ENCODE data around the gene SCCPDH.
"Not testable (repeated sequence)": the region's sequence is repeated elsewhere in the genome, so short reads cannot be mapped to it uniquely, and the experiment has no call there.

DNA sequence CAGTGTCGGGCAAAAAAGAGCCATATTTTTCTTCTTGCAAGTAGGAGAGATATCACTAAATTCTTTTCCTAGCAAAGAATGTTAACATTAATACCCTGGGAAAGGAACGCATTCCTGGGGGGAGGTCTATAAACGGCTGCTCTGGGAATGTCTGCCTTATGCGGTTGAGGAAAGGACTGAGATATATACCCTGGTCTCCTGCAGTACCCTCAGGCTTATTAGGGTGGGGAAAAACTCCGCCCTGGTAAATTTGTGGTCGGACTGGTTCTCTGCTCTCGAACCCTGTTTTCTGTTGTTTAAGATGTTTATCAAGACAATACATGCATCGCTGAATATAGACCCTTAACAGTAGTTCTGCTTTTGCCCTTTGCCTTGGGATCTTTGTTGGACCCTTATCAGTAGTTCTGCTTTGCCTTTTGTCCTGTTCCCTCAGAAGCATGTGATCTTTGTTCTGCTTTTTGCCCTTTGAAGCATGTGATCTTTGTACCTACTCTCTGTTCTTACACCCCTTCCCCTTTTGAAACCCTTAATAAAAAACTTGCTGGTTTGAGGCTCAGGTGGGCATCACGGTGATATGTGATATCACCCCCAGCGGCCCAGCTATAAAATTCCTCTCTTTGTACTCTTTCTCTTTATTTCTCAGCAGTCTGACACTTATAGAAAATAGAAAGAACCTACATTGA lies 29.9 kb upstream of the SCCPDH start:
- TF ChIP-seq, protein P1, sequence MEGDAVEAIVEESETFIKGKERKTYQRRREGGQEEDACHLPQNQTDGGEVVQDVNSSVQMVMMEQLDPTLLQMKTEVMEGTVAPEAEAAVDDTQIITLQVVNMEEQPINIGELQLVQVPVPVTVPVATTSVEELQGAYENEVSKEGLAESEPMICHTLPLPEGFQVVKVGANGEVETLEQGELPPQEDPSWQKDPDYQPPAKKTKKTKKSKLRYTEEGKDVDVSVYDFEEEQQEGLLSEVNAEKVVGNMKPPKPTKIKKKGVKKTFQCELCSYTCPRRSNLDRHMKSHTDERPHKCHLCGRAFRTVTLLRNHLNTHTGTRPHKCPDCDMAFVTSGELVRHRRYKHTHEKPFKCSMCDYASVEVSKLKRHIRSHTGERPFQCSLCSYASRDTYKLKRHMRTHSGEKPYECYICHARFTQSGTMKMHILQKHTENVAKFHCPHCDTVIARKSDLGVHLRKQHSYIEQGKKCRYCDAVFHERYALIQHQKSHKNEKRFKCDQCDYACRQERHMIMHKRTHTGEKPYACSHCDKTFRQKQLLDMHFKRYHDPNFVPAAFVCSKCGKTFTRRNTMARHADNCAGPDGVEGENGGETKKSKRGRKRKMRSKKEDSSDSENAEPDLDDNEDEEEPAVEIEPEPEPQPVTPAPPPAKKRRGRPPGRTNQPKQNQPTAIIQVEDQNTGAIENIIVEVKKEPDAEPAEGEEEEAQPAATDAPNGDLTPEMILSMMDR (IDR thresholded peaks at IDR 0.05), result not testable (repeated sequence)
- not testable (repeated sequence) for TF ChIP-seq POLR2A (IDR thresholded peaks at IDR 0.05)
